Camera-type eye (tissue), 1 donor: ENCODE results near the gene BCL6. TPM values are rescaled to one million over a fixed set of nuclear protein-coding genes. Genes with fewer than 3 reads are reported as not detected.

ENCODE experiments used
- total RNA-seq: library from RNA; depleted of rRNA; stranded (reverse); fragments of >200 nt; gene quantifications from one replicate; pipeline ENCODE4 v1.2.3, GENCODE V29; 2014

BCL6 gene
- total RNA-seq: 11.7 TPM

DNA sequence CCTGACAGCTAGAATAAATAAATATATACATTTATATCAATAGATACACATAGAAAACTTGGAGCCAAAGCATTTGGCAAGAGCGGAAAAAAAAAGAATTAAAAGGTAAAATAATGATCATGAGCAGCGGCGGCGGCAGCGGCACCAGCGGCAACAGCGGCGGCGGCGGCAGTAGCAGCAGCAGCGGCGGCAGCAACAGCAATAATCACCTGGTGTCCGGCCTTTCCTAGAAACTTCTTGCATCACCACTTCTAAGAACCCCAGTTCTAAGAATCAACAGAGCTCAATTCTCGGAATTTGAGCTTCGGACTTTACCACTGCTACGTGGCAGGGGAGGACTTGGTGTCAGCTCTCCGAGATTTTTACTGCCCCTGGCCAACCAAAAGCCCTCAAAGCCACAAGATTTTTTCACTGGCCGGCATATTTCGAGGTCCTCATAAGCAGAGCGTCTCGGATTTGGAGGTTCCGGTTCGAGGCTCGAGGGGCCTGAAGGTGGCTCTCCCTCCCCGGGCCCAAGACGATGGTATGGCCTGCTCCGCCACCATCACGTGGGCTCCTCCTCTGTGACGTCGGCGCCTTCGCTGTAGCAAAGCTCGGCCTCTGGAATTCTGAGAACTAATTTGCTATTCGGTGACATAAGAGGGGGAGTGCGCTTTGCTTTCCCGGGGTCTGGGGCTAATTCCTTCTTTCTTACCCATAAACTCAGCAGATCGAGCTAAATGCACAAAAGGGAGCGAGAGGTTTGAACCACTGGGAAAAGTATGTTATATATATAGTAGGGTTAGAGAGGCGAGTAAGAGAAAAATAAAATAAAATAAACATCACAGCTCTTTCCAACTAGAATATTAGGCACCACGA, at the start of gene BCL6:
TSS of gene BCL6 (minus strand) at position 268 of the 858 bp plus-strand sequence. CDS start 11,775 bp downstream, outside the sequence.

GRCh38 chr3:187702507-187703033, 42.7 kb downstream of the BCL6 start, which contains the start of gene RTP2:
RTP2 (minus strand) TSS chr3:187702557; CDS start chr3:187702128, 429 bp downstream.

Other genes starting within 250 kb of the BCL6 start
- gene SST, start 75.1 kb downstream of the BCL6 start, total RNA-seq: not detected
- not detected for gene RTP2, start 42.9 kb downstream of the BCL6 start, total RNA-seq